ENCODE measurements around the gene SLC36A2.
"Not testable (repeated sequence)": the region's sequence is repeated elsewhere in the genome, so short reads cannot be mapped to it uniquely, and the experiment has no call there.

The SLC36A2 gene

DNA sequence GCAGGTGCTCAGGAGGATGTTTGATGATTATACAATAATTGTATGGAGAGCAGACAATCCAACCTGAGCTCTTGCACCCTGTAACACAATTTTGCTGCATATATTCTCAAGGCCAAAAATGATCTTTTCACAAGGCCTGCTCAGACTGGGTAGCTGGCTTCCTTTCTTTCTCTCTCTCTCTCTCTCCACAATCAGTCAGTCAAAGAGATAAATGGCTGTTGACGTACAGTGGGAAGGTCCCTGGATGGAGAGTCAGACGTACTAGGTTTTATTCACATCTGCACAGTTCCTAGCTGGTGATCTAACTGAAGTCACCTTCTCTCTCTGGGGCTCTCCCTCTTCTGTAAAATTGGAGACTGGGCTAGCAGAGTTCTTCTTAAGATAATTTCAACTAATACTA lies 19.8 kb downstream of the SLC36A2 start:
- no peak for DNase-seq (ENCODE audit: low read depth, low spot score)

DNA sequence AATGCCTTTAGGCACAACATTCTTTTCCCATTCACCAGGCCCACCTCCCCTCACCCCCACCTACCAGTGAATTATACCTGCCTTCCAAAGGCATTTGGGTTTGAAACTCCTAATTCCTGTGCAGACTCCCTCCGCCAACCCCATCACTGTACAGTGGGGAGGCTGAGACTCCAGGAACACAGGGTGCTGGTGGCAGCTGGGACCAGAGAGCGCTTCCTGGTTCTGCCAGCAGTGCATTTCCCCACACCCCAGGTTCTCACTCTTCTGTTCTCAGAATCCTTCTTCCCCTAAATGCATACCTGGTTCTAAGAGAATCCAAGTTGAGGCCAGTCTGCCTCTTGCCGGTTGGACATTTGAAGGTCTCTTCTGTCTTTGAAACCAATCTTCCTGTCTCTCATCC lies 21.1 kb downstream of the SLC36A2 start:
- DNase-seq (ENCODE audit: low read depth, low spot score), result no peak

DNA sequence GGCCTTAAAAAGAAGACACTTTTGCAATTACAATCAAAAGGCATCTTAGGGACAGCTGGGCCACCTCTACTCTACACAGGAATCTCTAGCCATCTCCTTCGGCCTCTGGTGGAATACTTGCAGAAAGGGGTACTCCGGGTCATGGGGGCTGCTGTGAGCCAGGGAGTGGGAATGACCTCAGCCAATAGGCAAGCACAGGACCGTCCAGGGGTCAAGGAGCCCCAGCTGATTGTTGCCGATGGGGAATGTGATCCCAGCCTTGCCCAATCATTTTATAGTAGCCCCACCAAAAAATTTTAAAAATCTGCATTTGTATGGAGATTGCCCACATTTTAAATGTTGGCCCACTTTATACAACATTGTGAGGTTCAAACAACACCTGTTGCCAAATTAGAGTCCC lies 26.9 kb downstream of the SLC36A2 start:
- DNase-seq (ENCODE audit: low read depth, low spot score), result no peak

GRCh38 chr5:151318850-151319732 lies 28.3 kb downstream of the SLC36A2 start:
- no peak for DNase-seq (ENCODE audit: low read depth, low spot score)

- DNase-seq (ENCODE audit: low read depth, low spot score), result no peak
Observed at GRCh38 chr5:151317871-151318270, 29.5 kb downstream of the SLC36A2 start.

DNA sequence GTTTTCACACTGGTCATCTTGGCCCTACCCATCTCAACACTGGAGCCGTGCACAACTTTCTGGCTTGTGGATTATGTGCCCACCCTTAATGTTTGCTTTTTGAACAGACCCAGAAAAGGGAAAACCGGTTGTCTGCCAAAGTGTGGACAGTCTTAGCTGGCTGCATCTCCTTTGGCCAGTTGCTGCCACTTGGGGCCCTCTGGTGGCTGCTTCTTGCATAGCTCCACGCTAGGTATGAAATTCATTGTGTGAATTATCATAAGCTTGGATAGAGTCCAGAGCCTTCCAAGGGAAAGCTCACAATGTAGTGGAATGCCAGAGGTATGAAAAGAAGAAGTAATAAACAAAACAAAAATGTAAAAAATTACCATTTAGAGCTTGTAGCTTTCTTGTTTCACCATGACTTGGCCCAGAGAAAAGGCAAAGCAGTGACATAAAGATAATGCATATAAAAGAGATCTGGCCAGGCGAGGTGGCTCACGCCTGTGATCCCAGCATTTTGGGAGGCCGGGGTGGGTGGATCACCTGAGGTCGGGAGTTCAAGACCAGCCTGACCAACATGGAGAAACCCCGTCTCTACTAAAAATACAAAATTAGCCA lies 31.3 kb downstream of the SLC36A2 start:
- no peak for DNase-seq (ENCODE audit: low read depth, low spot score)

DNA sequence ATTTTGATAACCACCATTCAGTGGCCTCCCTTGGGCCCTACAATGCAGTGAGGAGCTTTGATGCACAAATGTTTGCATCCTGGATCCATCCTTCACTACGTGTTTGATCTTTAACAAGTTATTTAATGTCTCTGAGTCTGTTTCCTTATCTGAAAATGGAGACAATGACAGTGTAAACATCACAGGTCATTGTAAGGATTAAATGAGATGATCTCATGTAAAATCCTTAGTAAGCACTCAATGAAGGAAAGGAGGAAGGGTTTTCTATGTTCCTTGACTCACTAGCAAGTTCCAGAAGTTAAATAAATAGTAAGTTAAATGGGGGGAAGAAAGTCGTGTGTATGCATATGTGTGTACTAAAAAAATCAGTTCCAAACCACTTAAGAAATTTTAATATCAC lies 34.0 kb downstream of the SLC36A2 start:
- no peak for DNase-seq (ENCODE audit: low read depth, low spot score)

DNA sequence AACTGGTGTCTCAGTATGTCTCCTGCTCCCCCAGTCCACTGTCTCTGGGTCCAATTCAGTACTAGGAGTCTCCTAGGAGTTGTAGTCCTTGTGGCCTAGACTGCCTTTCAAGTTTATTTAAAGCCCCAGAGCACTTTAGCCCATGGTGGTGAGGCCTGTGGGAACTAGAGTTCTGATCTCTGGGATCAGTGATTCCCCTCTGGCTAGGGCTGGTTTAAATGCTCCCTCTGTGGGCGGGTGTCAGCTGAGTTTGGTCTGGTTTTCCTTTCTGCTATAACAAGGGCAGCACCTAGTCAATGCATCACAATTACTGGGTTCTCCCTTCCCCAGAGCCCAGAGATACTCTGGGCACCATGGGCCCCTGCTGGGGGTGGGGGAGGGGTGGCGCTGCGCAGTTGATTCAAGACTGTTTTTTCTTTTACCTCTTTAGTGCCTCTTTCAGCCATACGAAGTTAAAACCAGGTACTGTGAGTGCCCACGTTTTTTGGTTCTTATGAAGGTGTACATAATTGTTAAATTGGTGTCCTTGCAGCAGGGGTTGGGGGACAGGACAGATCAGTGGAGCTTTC lies 34.5 kb downstream of the SLC36A2 start:
- DNase-seq (ENCODE audit: low read depth, low spot score), result no peak

- DNase-seq (ENCODE audit: low read depth, low spot score), result no peak
Observed at GRCh38 chr5:151310932-151311331, 36.4 kb downstream of the SLC36A2 start.

GRCh38 chr5:151309821-151310220 lies 37.5 kb downstream of the SLC36A2 start:
- not testable (repeated sequence) for DNase-seq (ENCODE audit: low read depth, low spot score)

DNA sequence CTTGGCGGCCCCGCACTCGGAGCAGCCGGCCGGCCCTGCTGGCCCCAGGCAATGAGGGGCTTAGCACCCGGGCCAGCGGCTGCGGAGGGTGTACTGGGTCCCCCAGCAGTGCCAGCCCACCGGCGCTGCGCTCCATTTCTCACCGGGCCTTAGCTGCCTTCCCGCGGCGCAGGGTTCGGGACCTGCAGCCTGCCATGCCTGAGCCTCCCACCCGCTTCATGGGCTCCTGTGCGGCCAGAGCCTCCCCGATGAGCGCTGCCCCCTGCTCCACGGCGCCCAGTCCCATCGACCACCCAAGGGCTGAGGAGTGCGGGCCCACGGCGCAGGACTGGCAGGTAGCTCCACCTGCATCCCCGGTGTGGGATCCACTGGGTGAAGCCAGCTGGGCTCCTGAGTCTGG lies 38.1 kb downstream of the SLC36A2 start:
- DNase-seq (ENCODE audit: low read depth, low spot score), result not testable (repeated sequence)

DNA sequence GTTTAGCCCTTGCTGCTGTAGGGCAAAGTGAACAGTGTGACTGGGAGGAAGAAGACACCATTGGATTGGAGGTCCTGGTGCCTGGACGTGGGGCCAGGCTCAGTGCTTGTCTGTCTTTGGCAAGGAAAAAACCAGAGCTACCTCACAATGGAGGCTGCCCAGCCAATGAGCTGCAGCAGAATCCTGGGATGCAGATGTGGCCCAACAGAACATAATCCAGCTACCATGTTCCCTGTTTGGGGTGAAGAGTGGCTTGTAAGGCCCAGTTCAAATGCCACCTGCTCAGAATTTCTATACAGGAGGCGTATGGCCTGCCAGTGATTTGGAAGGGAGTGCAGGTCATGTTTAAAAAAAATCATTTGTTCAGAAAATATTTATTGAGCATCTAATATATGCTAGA lies 43.7 kb downstream of the SLC36A2 start, which contains the start of gene SLC36A3:
Gene SLC36A3, minus strand, starts transcription at position 101 of the 400 bp plus-strand sequence. CDS start 412 bp downstream, outside the sequence.
- no peak for DNase-seq (ENCODE audit: low read depth, low spot score)

DNA sequence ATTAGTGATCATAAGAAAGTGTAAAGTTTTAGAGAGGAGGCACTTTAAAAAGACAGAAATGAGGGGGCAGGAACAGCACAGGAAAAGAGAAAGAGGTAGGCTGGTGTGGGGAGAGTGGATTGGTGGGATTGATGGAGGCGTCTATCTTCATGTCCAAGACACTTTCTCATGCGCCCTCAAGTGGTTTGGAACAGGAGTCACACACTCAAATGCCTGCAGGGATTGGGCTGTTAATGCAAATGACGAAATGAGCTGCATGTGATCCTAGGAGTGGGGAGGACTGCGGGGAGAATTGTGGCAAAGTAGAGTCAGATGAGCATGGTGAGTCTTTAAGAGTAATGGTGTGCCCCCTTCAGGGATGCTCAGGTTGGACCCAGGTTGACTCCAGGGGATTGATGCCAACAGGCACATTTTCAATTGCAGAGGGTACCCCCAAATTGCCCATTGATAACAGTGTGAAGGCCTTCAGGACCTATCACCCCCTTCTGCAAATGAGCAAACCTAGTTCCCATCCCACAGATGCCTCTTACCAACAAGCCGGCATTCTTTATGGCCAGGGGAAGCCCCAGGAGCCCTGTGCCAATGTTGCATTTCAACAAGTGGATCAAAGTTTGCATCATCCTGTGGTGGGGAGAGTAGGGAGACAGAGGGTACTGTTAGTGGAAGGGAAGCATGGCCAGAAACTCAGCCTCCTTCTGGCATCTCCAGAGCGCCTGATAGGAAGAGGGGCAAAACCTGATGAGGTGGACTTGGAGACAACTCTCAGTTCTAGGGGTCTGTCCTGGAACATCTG lies 49.1 kb downstream of the SLC36A2 start:
- no peak for DNase-seq (ENCODE audit: low read depth, low spot score)

GRCh38 chr5:151296974-151297373 lies 50.4 kb downstream of the SLC36A2 start:
- no peak for DNase-seq (ENCODE audit: low read depth, low spot score)

- no peak for DNase-seq (ENCODE audit: low read depth, low spot score)
Observed at GRCh38 chr5:151296478-151296830, 50.9 kb downstream of the SLC36A2 start.

GRCh38 chr5:151295791-151296477 lies 51.4 kb downstream of the SLC36A2 start:
- DNase-seq (ENCODE audit: low read depth, low spot score), result no peak

DNA sequence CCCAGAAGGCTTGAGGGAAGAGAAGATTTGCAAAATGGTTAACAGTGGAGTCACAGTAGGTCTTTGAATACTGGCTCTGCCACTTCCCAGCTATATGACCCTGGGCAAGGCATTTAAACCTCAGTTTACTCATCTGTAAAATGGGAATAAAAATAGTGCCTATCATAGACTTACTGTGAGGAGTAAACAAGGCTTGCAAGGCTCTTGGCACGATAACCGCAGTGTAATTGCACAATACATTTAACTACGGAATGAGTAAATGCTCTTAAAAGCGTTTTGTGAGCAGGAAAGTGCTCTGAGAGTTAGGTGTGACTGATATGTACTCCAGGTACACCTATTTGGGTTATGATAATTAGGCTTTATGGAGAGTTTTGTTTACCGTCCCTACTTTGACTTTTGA lies 52.2 kb downstream of the SLC36A2 start:
- DNase-seq (ENCODE audit: low read depth, low spot score), result no peak

- DNase-seq (ENCODE audit: low read depth, low spot score), result no peak
Observed at GRCh38 chr5:151293624-151294023, 53.7 kb downstream of the SLC36A2 start.

- no peak for DNase-seq (ENCODE audit: low read depth, low spot score)
Observed at GRCh38 chr5:151288180-151288579, 59.2 kb downstream of the SLC36A2 start.

- no peak for DNase-seq (ENCODE audit: low read depth, low spot score)
Observed at GRCh38 chr5:151286246-151286645, 61.1 kb downstream of the SLC36A2 start.

DNA sequence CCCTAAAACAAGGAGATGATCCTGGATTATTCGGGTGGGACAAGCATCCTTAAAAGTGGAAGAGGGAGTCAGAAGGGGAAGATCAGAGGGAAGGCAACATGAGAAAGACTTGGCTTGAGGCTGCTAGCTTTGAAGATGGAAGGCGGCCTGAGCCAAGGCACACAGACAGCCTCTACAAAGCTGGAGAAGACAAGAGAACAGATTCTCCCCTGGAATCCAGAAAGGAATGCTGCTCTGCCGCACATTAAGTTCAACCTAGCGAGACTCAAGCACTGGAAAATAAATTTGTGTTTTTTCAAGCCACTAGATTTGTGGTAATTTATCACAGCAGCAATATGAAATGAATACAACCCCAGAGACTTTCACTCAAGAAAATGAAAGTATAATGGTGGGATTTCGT lies 61.7 kb downstream of the SLC36A2 start:
- DNase-seq (ENCODE audit: low read depth, low spot score), result no peak
